ENCODE measurements around the gene CTAGE8.
"Not testable (repeated sequence)": the region's sequence is repeated elsewhere in the genome, so short reads cannot be mapped to it uniquely, and the experiment has no call there.

The CTAGE8 gene

GRCh38 chr7:144256112-144256511, 13.0 kb downstream of the CTAGE8 start:
- DNase-seq (ENCODE audit: low read depth): no peak

GRCh38 chr7:144255471-144255897, 13.6 kb downstream of the CTAGE8 start:
- DNase-seq (ENCODE audit: low read depth): no peak

GRCh38 chr7:144252307-144252706, 16.8 kb downstream of the CTAGE8 start:
- not testable (repeated sequence) for DNase-seq (ENCODE audit: low read depth)

- DNase-seq (ENCODE audit: low read depth): not testable (repeated sequence)
These were observed 21.3 kb downstream of the CTAGE8 start for GRCh38 chr7:144247674-144248330.

- not testable (repeated sequence) for DNase-seq (ENCODE audit: low read depth)
These were observed 22.1 kb downstream of the CTAGE8 start for GRCh38 chr7:144246967-144247366.

- DNase-seq (ENCODE audit: low read depth): not testable (repeated sequence)
These were observed 23.7 kb downstream of the CTAGE8 start for GRCh38 chr7:144245372-144245771.

- DNase-seq (ENCODE audit: low read depth): not testable (repeated sequence)
These were observed 29.7 kb downstream of the CTAGE8 start, which contains the start of gene OR2A42 for GRCh38 chr7:144239365-144239764. Gene OR2A42, minus strand, starts transcription at chr7:144239605. Its CDS starts 6,762 bp downstream, at chr7:144232843.

GRCh38 chr7:144238530-144239082, 30.5 kb downstream of the CTAGE8 start:
- not testable (repeated sequence) for DNase-seq (ENCODE audit: low read depth)

- not testable (repeated sequence) for DNase-seq (ENCODE audit: low read depth)
These were observed 36.0 kb downstream of the CTAGE8 start for GRCh38 chr7:144233039-144233438.

- DNase-seq (ENCODE audit: low read depth): not testable (repeated sequence)
These were observed 38.1 kb downstream of the CTAGE8 start for GRCh38 chr7:144231027-144231426.

- DNase-seq (ENCODE audit: low read depth): not testable (repeated sequence)
These were observed 40.3 kb downstream of the CTAGE8 start for GRCh38 chr7:144228810-144229209.

- not testable (repeated sequence) for DNase-seq (ENCODE audit: low read depth)
These were observed 42.2 kb downstream of the CTAGE8 start for GRCh38 chr7:144226866-144227265.

- not testable (repeated sequence) for DNase-seq (ENCODE audit: low read depth)
These were observed 45.4 kb downstream of the CTAGE8 start for GRCh38 chr7:144223675-144224074.

GRCh38 chr7:144220531-144220930, 48.6 kb downstream of the CTAGE8 start:
- DNase-seq (ENCODE audit: low read depth): not testable (repeated sequence)

GRCh38 chr7:144219149-144219548, 49.9 kb downstream of the CTAGE8 start:
- not testable (repeated sequence) for DNase-seq (ENCODE audit: low read depth)

GRCh38 chr7:144218581-144218980, 50.5 kb downstream of the CTAGE8 start:
- not testable (repeated sequence) for DNase-seq (ENCODE audit: low read depth)

- not testable (repeated sequence) for DNase-seq (ENCODE audit: low read depth)
These were observed 51.9 kb downstream of the CTAGE8 start for GRCh38 chr7:144217200-144217599.

Measured in activated T-cell treated with anti-CD3 and anti-CD28 coated beads for 48 hours (primary cell).